Thyroid gland (tissue), 4 donors: Measurements from ENCODE around the gene AGBL5. TPM values are rescaled to one million over a fixed set of nuclear protein-coding genes. Genes with fewer than 3 reads are reported as not detected.

Experiments used
- DNase-seq, 2 donors: peaks; one replicate each; pipeline ENCODE4 v3.0.0-alpha.2; 2019
- H3K27ac ChIP-seq, 3 donors: fragments of 200-600 bp; sonication (generic); 1 replicate in 2 of 3; 2 replicates in 1 of 3; pipeline ENCODE4 v1.5.1; 2016 to 2019; ENCODE audit warnings: mild to moderate bottlenecking in 1 of 3, moderate library complexity in 1 of 3
- H3K27me3 ChIP-seq: fragments of 200-600 bp; sonication (generic); one replicate; pipeline ENCODE4 v1.5.1; 2019
- H3K36me3 ChIP-seq, 2 donors: fragments of 200-600 bp; sonication (generic); one replicate each; pipeline ENCODE4 v1.5.1; 2016 to 2019
- H3K4me1 ChIP-seq, 2 donors: fragments of 200-600 bp; sonication (generic); one replicate each; pipeline ENCODE4 v1.5.1; 2017 to 2019
- H3K4me3 ChIP-seq, 3 donors: fragments of 200-600 bp; sonication (generic); replicated peaks in 1 of 3; 1 replicate in 2 of 3; 2 replicates in 1 of 3; pipeline ENCODE4 v1.5.1; 2016; ENCODE audit warnings: mild to moderate bottlenecking in 1 of 3
- H3K9me3 ChIP-seq: fragments of 200-600 bp; sonication (generic); one replicate; pipeline ENCODE4 v1.5.1; 2017
- CTCF ChIP-seq, 6 experiments: fragments of 200-600 bp in 3 of 6; fragments of 450-650 bp in 3 of 6; sonication (generic) in 3 of 6; IDR thresholded peaks; one replicate each; pipeline ENCODE4 v1.5.1; 2016 to 2019; ENCODE audit warnings: antibody characterized with exemption in 6 of 6, mild to moderate bottlenecking in 2 of 6, inconsistent platforms in 1 of 6, moderate library complexity in 1 of 6
- POLR2A ChIP-seq, 2 donors: fragments of 450-650 bp; IDR thresholded peaks; one replicate each; pipeline ENCODE4 v1.6.1; 2017; ENCODE audit warnings: antibody characterized with exemption in 2 of 2, mild to moderate bottlenecking in 2 of 2, moderate library complexity in 1 of 2
- WGBS, 2 donors: methylation state at CpG; one replicate each; pipeline ENCODE4 v1.1.5; 2017; 5-methylcytosine and 5-hydroxymethylcytosine counted together
- intact Hi-C: fragments of 100-400 bp; cut with DNase I; formaldehyde crosslinking; loops from one replicate; pipeline ENCODE4 v1.15.1; 2023
- total RNA-seq, 4 donors: library from RNA; depleted of rRNA; stranded (reverse); fragments of >200 nt; gene quantifications; one replicate each; pipeline ENCODE4 v1.2.3, GENCODE V29; 2016

AGBL5 gene
- total RNA-seq, 4 donors from 2014 or later: 29.1 to 40.0 (median 31.6) TPM

GRCh38 chr2:27053321-27053720 lies 1.9 kb downstream of the AGBL5 start:
- Histone ChIP-seq H3K27me3 (no peaks in the 10 kb centered on the region), H3K4me3 (no peak overlapping the region), H3K4me1 (peaks cover 10 to 13% of the 10 kb centered on the region in 2 donors), H3K36me3 (peaks cover 24 to 27% of the 10 kb centered on the region in 2 donors), H3K27ac (no peak overlapping the region), H3K9me3 (no peaks in the 10 kb centered on the region)
- TF ChIP-seq CTCF (IDR thresholded peaks at IDR 0.05): no peak
- no peak for TF ChIP-seq POLR2A (IDR thresholded peaks at IDR 0.05)
- no peak for DNase-seq
- WGBS, 2 donors: 84 to 86% methylated on average over 11 of the region's 11 CpGs
- intact Hi-C loops: no loop called here

- 89 to 93% methylated on average over 8 of the region's 8 CpGs for WGBS, 2 donors
- H3K4me1 ChIP-seq: peaks cover 10 to 13% of the 10 kb centered on the region in 2 donors
- H3K36me3 ChIP-seq: peaks cover 24 to 27% of the 10 kb centered on the region in 2 donors
- no peak overlapping the region for H3K27ac ChIP-seq
- no peaks in the 10 kb centered on the region for H3K9me3 ChIP-seq
- H3K27me3 ChIP-seq: no peaks in the 10 kb centered on the region
- no peak for DNase-seq
- intact Hi-C loops: no loop called here
- no peak for TF ChIP-seq CTCF (IDR thresholded peaks at IDR 0.05)
- TF ChIP-seq POLR2A (IDR thresholded peaks at IDR 0.05): no peak
- H3K4me3 ChIP-seq: no peak overlapping the region
Observed at GRCh38 chr2:27053776-27054175, 2.3 kb downstream of the AGBL5 start.

- Histone ChIP-seq H3K27ac (no peak overlapping the region), H3K27me3 (no peaks in the 10 kb centered on the region), H3K36me3 (peaks cover 24 to 27% of the 10 kb centered on the region in 2 donors), H3K4me1 (peaks cover 6 to 8% of the 10 kb centered on the region in 2 donors), H3K4me3 (no peak overlapping the region), H3K9me3 (no peaks in the 10 kb centered on the region)
- 95 to 97% methylated on average over 11 of the region's 11 CpGs for WGBS, 2 donors
- DNase-seq: no peak
- intact Hi-C loops: no loop called here
- TF ChIP-seq POLR2A (IDR thresholded peaks at IDR 0.05) (no peak), CTCF (IDR thresholded peaks at IDR 0.05) (no peak)
Observed at GRCh38 chr2:27054721-27055120, 3.3 kb downstream of the AGBL5 start.

- H3K36me3 ChIP-seq: peaks cover 24 to 27% of the 10 kb centered on the region in 2 donors
- no peak for DNase-seq
Observed at GRCh38 chr2:27057184-27057583, 5.7 kb downstream of the AGBL5 start.

GRCh38 chr2:27058210-27058609 lies 6.7 kb downstream of the AGBL5 start:
- no peak overlapping the region for H3K27ac ChIP-seq
- no peak overlapping the region for H3K4me3 ChIP-seq
- H3K36me3 ChIP-seq: peaks cover 24 to 27% of the 10 kb centered on the region in 2 donors
- no peaks in the 10 kb centered on the region for H3K9me3 ChIP-seq
- no peaks in the 10 kb centered on the region for H3K27me3 ChIP-seq
- 88 to 94% methylated on average over 9 to 10 of the region's 10 CpGs for WGBS, 2 donors
- DNase-seq: no peak
- H3K4me1 ChIP-seq: no peaks in the 10 kb centered on the region
- intact Hi-C loops: no loop called here
- TF ChIP-seq POLR2A (IDR thresholded peaks at IDR 0.05) (no peak), CTCF (IDR thresholded peaks at IDR 0.05) (no peak)

More at GRCh38 chr2:27057184-27057583, 5.7 kb downstream of the AGBL5 start:
- no peak overlapping the region for H3K4me3 ChIP-seq
- no peak overlapping the region for H3K27ac ChIP-seq
- no peaks in the 10 kb centered on the region for H3K27me3 ChIP-seq
- 89 to 94% methylated on average over 6 of the region's 6 CpGs for WGBS, 2 donors
- peaks cover under 1 to 4% of the 10 kb centered on the region in 2 donors for H3K4me1 ChIP-seq
- intact Hi-C loops: no loop called here
- TF ChIP-seq POLR2A (IDR thresholded peaks at IDR 0.05) (no peak), CTCF (IDR thresholded peaks at IDR 0.05) (no peak)
- H3K9me3 ChIP-seq: no peaks in the 10 kb centered on the region
